ENCODE results near the gene PPP1R13B.
"Not testable (repeated sequence)": the region's sequence is repeated elsewhere in the genome, so short reads cannot be mapped to it uniquely, and the experiment has no call there.

PPP1R13B gene

GRCh38 chr14:103841265-103841664, 6.1 kb downstream of the PPP1R13B start:
- H3K27ac Mint-ChIP-seq; H3K9me3 Mint-ChIP-seq; H3K36me3 Mint-ChIP-seq (ENCODE audit: low read depth); intact Hi-C loops (cut with micrococcal nuclease); H3K4me1 Mint-ChIP-seq (ENCODE audit: low read depth); H3K4me3 Mint-ChIP-seq: not testable (repeated sequence)
- peaks cover 62% of the 10 kb centered on the region for H3K27me3 Mint-ChIP-seq

- Mint-ChIP-seq H3K4me1 (ENCODE audit: low read depth) (peaks cover 5% of the 10 kb centered on the region), H3K9me3 (no peaks in the 10 kb centered on the region), H3K36me3 (ENCODE audit: low read depth) (no peaks in the 10 kb centered on the region), H3K27ac (no peak overlapping the region), H3K4me3 (no peak overlapping the region), H3K27me3 (peaks cover 53% of the 10 kb centered on the region)
- intact Hi-C loops (cut with micrococcal nuclease), result no loop called here
Observed at GRCh38 chr14:103840014-103840413, 7.4 kb downstream of the PPP1R13B start.

- no peaks in the 10 kb centered on the region for H3K36me3 Mint-ChIP-seq (ENCODE audit: low read depth)
- peaks cover 5% of the 10 kb centered on the region for H3K4me1 Mint-ChIP-seq (ENCODE audit: low read depth)
- H3K9me3 Mint-ChIP-seq, result no peaks in the 10 kb centered on the region
- no peak overlapping the region for H3K27ac Mint-ChIP-seq
- peaks cover 52% of the 10 kb centered on the region for H3K27me3 Mint-ChIP-seq
- H3K4me3 Mint-ChIP-seq, result no peak overlapping the region
- intact Hi-C loops (cut with micrococcal nuclease), result no loop called here
Observed at GRCh38 chr14:103839579-103839978, 7.8 kb downstream of the PPP1R13B start.

- H3K4me1 Mint-ChIP-seq (ENCODE audit: low read depth), result peaks cover 5% of the 10 kb centered on the region
- H3K9me3 Mint-ChIP-seq, result no peaks in the 10 kb centered on the region
- intact Hi-C loops (cut with micrococcal nuclease), result no loop called here
- H3K27ac Mint-ChIP-seq, result no peak overlapping the region
- H3K36me3 Mint-ChIP-seq (ENCODE audit: low read depth), result no peaks in the 10 kb centered on the region
- peaks cover 41% of the 10 kb centered on the region for H3K27me3 Mint-ChIP-seq
- no peak overlapping the region for H3K4me3 Mint-ChIP-seq
Observed at GRCh38 chr14:103838117-103838516, 9.3 kb downstream of the PPP1R13B start.

- H3K4me1 Mint-ChIP-seq (ENCODE audit: low read depth), result peaks cover 5% of the 10 kb centered on the region
- H3K36me3 Mint-ChIP-seq (ENCODE audit: low read depth), result no peaks in the 10 kb centered on the region
- H3K27me3 Mint-ChIP-seq, result peaks cover 35% of the 10 kb centered on the region
- intact Hi-C loops (cut with micrococcal nuclease), result no loop called here
- H3K4me3 Mint-ChIP-seq, result no peak overlapping the region
- H3K27ac Mint-ChIP-seq, result no peak overlapping the region
- H3K9me3 Mint-ChIP-seq, result no peaks in the 10 kb centered on the region
Observed at GRCh38 chr14:103836976-103837725, 10.2 kb downstream of the PPP1R13B start.

GRCh38 chr14:103834956-103835355, 12.4 kb downstream of the PPP1R13B start:
- Mint-ChIP-seq H3K36me3 (ENCODE audit: low read depth) (no peaks in the 10 kb centered on the region), H3K4me1 (ENCODE audit: low read depth) (peaks cover 5% of the 10 kb centered on the region), H3K9me3 (no peaks in the 10 kb centered on the region), H3K4me3 (no peak overlapping the region), H3K27ac (no peak overlapping the region), H3K27me3 (peaks cover 28% of the 10 kb centered on the region)
- intact Hi-C loops (cut with micrococcal nuclease), result no loop called here

- no peaks in the 10 kb centered on the region for H3K36me3 Mint-ChIP-seq (ENCODE audit: low read depth)
- H3K4me3 Mint-ChIP-seq, result no peak overlapping the region
- H3K27ac Mint-ChIP-seq, result no peak overlapping the region
- no peaks in the 10 kb centered on the region for H3K9me3 Mint-ChIP-seq
- intact Hi-C loops (cut with micrococcal nuclease), result no loop called here
- peaks cover 5% of the 10 kb centered on the region for H3K4me1 Mint-ChIP-seq (ENCODE audit: low read depth)
- H3K27me3 Mint-ChIP-seq, result peaks cover 24% of the 10 kb centered on the region
Observed at GRCh38 chr14:103833711-103834110, 13.7 kb downstream of the PPP1R13B start.

GRCh38 chr14:103832046-103832445, 15.3 kb downstream of the PPP1R13B start:
- Mint-ChIP-seq H3K36me3 (ENCODE audit: low read depth) (no peaks in the 10 kb centered on the region), H3K27me3 (peaks cover 16% of the 10 kb centered on the region), H3K9me3 (no peaks in the 10 kb centered on the region), H3K27ac (no peak overlapping the region), H3K4me1 (ENCODE audit: low read depth) (no peaks in the 10 kb centered on the region), H3K4me3 (no peak overlapping the region)
- intact Hi-C loops (cut with micrococcal nuclease), result no loop called here

- Mint-ChIP-seq H3K27me3 (peaks cover 20% of the 10 kb centered on the region), H3K27ac (no peak overlapping the region), H3K9me3 (no peaks in the 10 kb centered on the region), H3K36me3 (ENCODE audit: low read depth) (no peaks in the 10 kb centered on the region), H3K4me3 (no peak overlapping the region), H3K4me1 (ENCODE audit: low read depth) (no peaks in the 10 kb centered on the region)
- intact Hi-C loops (cut with micrococcal nuclease), result no loop called here
Observed at GRCh38 chr14:103830511-103831270, 16.7 kb downstream of the PPP1R13B start.

GRCh38 chr14:103828315-103828967, 18.9 kb downstream of the PPP1R13B start:
- H3K27ac Mint-ChIP-seq, result no peak overlapping the region
- peaks cover 23% of the 10 kb centered on the region for H3K27me3 Mint-ChIP-seq
- H3K4me1 Mint-ChIP-seq (ENCODE audit: low read depth), result no peaks in the 10 kb centered on the region
- H3K9me3 Mint-ChIP-seq, result no peaks in the 10 kb centered on the region
- intact Hi-C loops (cut with micrococcal nuclease), result no loop called here
- H3K36me3 Mint-ChIP-seq (ENCODE audit: low read depth), result no peaks in the 10 kb centered on the region
- no peak overlapping the region for H3K4me3 Mint-ChIP-seq

GRCh38 chr14:103825101-103825500, 22.3 kb downstream of the PPP1R13B start:
- Mint-ChIP-seq H3K27ac (no peak overlapping the region), H3K4me1 (ENCODE audit: low read depth) (peaks cover 8% of the 10 kb centered on the region), H3K27me3 (peaks cover 38% of the 10 kb centered on the region), H3K4me3 (no peak overlapping the region), H3K36me3 (ENCODE audit: low read depth) (no peaks in the 10 kb centered on the region), H3K9me3 (no peaks in the 10 kb centered on the region)
- intact Hi-C loops (cut with micrococcal nuclease), result no loop called here

- Mint-ChIP-seq H3K27me3 (peaks cover 48% of the 10 kb centered on the region), H3K36me3 (ENCODE audit: low read depth) (no peaks in the 10 kb centered on the region)
Observed at GRCh38 chr14:103820908-103821307, 26.5 kb downstream of the PPP1R13B start.

GRCh38 chr14:103820382-103820781, 27.0 kb downstream of the PPP1R13B start:
- no peaks in the 10 kb centered on the region for H3K36me3 Mint-ChIP-seq (ENCODE audit: low read depth)
- peaks cover 48% of the 10 kb centered on the region for H3K27me3 Mint-ChIP-seq
- H3K27ac Mint-ChIP-seq, result no peak overlapping the region

More at GRCh38 chr14:103820908-103821307, 26.5 kb downstream of the PPP1R13B start:
- no peak overlapping the region for H3K4me3 Mint-ChIP-seq
- no peak overlapping the region for H3K27ac Mint-ChIP-seq
- intact Hi-C loops (cut with micrococcal nuclease), result no loop called here
- no peaks in the 10 kb centered on the region for H3K9me3 Mint-ChIP-seq
- peaks cover 10% of the 10 kb centered on the region for H3K4me1 Mint-ChIP-seq (ENCODE audit: low read depth)

More at GRCh38 chr14:103820382-103820781, 27.0 kb downstream of the PPP1R13B start:
- no peak overlapping the region for H3K4me3 Mint-ChIP-seq
- intact Hi-C loops (cut with micrococcal nuclease), result no loop called here
- no peaks in the 10 kb centered on the region for H3K9me3 Mint-ChIP-seq
- H3K4me1 Mint-ChIP-seq (ENCODE audit: low read depth), result peaks cover 10% of the 10 kb centered on the region
